ENCODE measurements around the gene LMO1. TPM values are rescaled to one million over a fixed set of nuclear protein-coding genes. Genes with fewer than 3 reads are reported as not detected.

The LMO1 gene
- total RNA-seq, 1 donor from 2014 or later: not detected

DNA sequence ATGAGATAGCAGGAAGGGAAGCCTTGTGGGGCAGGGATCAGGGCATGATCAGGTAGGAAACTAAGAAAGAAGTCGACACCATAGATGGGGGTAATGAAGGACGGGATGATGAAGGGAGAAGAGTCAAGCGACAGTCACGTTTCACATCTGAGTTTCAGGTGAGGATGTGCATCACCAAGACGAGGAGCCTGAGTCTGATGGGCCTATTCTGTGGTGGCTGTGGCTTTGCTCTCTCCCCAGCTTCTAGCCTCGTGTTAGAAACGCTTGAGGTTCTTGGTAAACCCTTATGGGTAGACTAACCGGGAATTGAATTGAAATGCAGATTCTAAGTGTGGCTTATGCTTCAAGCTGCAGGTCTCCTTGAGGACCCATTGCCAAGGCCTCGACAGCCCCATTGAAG, 45.6 kb upstream of the LMO1 start:
- no peak for DNase-seq
- intact Hi-C loops (cut with DNase I): no loop called here
- no peak for ATAC-seq
- no peaks in the 10 kb centered on the region for H3K27me3 ChIP-seq
- H3K36me3 ChIP-seq: no peaks in the 10 kb centered on the region
- H3K4me3 ChIP-seq: no peak overlapping the region
- no peak overlapping the region for H3K27ac ChIP-seq
- peaks cover 10% of the 10 kb centered on the region for H3K9me3 ChIP-seq
- no peak for TF ChIP-seq CTCF (IDR thresholded peaks at IDR 0.05)
- H3K4me1 ChIP-seq: no peaks in the 10 kb centered on the region

GRCh38 chr11:8307601-8308000, 43.9 kb upstream of the LMO1 start:
- intact Hi-C loops (cut with DNase I): no loop called here
- H3K36me3 ChIP-seq: no peaks in the 10 kb centered on the region
- H3K4me1 ChIP-seq: no peaks in the 10 kb centered on the region
- no peaks in the 10 kb centered on the region for H3K27me3 ChIP-seq
- DNase-seq: no peak
- H3K27ac ChIP-seq: no peak overlapping the region
- no peak for ATAC-seq
- no peak for TF ChIP-seq CTCF (IDR thresholded peaks at IDR 0.05)
- H3K4me3 ChIP-seq: no peak overlapping the region
- H3K9me3 ChIP-seq: peaks cover 10% of the 10 kb centered on the region

- DNase-seq (no peak), ATAC-seq (no peak)
- no peaks in the 10 kb centered on the region for H3K27me3 ChIP-seq
- H3K4me3 ChIP-seq: no peak overlapping the region
- H3K36me3 ChIP-seq: no peaks in the 10 kb centered on the region
- no peak overlapping the region for H3K27ac ChIP-seq
- TF ChIP-seq CTCF (IDR thresholded peaks at IDR 0.05): no peak
- H3K9me3 ChIP-seq: peaks cover 10% of the 10 kb centered on the region
- intact Hi-C loops (cut with DNase I): no loop called here
- no peaks in the 10 kb centered on the region for H3K4me1 ChIP-seq
Observed at GRCh38 chr11:8301622-8302021, 37.9 kb upstream of the LMO1 start.

- no peak for TF ChIP-seq CTCF (IDR thresholded peaks at IDR 0.05)
- H3K4me1 ChIP-seq: no peaks in the 10 kb centered on the region
- H3K4me3 ChIP-seq: no peak overlapping the region
- ATAC-seq (no peak), DNase-seq (no peak)
- H3K27ac ChIP-seq: no peak overlapping the region
- intact Hi-C loops (cut with DNase I): no loop called here
- H3K27me3 ChIP-seq: no peaks in the 10 kb centered on the region
- no peaks in the 10 kb centered on the region for H3K36me3 ChIP-seq
- H3K9me3 ChIP-seq: no peaks in the 10 kb centered on the region
Observed at GRCh38 chr11:8298801-8299786, 35.4 kb upstream of the LMO1 start.

DNA sequence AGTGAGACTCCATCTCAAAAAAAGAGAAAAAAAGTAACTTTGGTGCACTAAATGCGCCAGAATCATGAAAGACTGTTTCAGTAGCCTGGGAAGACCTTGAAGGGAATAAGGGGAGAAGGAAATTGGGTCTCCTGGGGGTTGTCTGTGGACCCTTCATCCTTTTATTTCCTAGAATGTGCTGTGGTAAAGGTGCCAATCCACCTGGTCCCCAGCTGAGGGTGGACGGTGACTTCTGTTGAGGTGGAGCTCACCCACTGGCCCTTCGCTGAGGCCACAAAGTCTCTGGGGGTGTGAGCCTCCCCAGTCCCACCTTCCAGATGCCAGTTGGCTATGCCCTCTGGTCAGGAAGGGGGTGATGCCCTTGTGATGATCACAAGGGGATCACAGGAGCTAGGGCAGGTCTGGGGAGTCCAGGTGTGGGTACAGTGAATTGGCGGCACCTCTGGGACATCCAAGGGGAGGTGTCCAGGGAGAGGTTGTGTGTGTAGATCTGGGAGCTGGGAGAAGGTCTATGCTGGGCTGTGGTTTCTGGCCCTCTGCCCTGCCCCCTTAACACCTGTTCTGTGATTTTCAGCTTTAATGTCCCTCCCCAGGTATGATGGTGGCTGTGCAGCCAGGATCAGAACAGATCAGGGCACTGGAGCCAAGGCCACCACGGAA, 34.2 kb upstream of the LMO1 start:
- ATAC-seq (no peak), DNase-seq (no peak)
- intact Hi-C loops (cut with DNase I): no loop called here
- Histone ChIP-seq H3K27ac (no peak overlapping the region), H3K9me3 (no peaks in the 10 kb centered on the region), H3K36me3 (no peaks in the 10 kb centered on the region), H3K27me3 (no peaks in the 10 kb centered on the region), H3K4me1 (no peaks in the 10 kb centered on the region), H3K4me3 (no peak overlapping the region)
- TF ChIP-seq CTCF (IDR thresholded peaks at IDR 0.05): no peak
